HG03103 (cell line): Measurements from ENCODE around the gene PLB1.

ENCODE experiments used
- ATAC-seq: cut with Tn5 transposase; IDR thresholded peaks from one replicate; pipeline ENCODE4 v1.9.1; 2021; ENCODE audit warnings: low read depth; ENCODE audit not compliant: unreplicated experiment

PLB1 gene

DNA sequence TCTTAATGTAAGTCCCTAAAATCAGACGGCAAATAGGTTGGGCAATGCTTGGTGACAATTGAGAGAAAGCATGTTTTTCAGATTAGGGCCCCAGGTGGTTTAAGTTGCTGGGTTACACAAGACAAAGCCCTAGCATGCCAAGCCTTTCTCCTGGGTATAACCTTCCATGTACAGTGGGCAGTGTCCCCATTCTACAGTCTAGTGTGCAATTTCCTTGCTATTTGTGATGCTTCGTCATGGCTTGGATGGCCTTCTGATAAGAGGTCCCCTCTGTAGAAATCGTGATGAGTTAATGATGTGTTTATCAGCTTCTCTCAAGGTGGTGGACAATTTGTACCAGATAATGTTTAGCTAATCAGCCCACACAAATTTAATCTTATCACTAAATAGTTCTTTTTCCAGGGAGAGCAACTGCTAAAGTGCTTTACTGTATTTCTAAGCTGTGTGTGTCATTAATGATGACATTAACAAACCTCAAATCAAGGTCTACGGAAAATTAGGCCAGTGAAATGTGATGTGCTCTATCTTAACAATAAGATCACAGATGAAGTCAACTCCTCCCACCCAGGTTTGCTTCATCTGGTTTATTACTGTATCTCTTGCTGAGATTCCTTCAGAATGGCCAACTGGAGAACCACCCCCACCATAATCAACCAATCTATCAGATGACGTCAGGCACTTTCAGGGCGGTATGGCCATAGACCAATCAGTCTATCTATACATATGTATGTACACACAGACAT is 61.7 kb downstream of the PLB1 start:
- no peak for ATAC-seq

DNA sequence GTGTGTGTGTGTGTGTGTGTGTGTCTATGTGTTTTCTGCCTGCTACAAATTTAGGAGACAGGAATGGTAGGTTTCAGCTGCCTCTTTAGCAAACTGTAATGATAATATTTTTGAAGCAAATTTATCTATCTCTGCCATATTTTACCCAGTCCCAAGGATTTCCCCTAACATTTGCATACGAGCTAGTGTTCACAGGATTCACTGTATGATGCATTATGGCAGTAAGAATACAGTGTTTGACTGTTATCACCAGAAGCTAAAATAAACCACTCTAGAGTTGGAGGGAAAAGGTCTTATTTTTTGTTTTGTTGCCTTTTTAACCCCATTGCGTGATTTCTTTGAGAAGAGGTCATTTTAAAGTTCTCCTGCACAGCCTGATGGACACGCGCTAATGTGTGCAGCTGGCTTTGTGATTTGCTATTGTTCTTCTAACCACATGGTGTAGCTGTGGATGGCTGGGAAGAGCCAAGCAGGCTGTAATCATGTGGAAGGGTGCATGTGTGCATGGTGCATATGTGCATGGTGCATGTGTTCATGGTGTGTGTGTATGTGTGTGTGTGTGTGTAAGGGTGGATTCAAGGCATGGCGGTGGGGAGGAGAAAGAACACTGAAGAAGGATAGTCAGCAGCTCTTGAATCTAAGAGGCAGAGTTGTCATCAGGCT is 62.4 kb downstream of the PLB1 start:
- no peak for ATAC-seq

DNA sequence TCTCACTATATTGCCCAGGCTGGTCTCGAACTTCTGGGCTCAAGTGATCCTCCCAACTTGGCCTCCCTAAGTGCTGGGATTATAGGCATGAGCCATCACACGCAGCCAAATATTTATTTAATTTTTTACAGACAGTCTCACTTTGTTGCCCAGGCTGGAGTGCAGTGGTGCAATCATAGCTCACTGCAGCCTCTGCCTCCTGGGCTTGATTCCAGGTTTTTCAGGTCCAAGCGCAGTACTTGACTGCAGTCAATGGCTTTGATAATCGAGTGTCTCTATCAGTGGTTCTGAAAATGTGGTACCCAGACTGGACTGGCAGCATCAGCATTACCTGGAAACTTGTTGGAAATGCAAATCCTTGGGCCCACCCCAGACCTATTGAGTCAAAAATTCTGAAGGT is 63.1 kb downstream of the PLB1 start:
- no peak for ATAC-seq

DNA sequence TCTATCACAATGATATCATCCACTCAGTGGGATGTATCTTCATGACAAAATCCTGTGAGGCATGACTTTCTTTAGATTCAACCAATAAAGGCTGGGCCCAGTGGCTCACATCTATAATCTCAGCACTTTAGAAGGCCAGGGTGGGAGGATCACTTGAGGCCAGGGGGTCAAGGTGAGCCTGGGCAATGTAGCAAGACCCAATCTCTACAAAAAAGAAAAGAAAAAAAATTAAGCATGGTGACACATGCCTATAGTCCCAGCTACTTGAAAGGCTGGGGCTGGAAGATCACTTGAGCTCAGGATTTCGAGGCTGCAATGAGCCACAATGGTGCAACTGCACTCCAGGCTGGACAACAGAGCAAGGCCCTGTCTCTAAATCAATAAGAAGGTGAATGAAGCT is 68.0 kb downstream of the PLB1 start:
- no peak for ATAC-seq

DNA sequence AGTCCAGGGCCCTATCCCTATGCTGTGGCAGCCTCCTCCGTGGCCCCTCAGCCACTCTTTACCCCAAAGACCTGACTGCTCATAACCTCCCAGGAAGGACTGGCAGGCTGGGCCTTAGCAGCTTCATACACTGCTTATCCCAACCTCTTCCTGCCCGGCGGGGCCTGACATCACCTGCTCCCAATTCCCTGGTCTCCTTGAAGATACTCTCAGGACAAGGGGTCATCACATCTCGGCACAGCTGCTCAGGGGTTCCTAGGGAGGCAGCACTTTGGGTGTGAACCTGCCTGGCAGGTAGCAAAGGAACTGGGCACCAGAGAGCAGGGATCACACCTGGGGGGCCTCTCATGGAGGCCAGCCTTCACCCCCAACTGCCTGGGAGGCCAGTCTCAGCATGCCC is 68.5 kb downstream of the PLB1 start:
- ATAC-seq = no peak

DNA sequence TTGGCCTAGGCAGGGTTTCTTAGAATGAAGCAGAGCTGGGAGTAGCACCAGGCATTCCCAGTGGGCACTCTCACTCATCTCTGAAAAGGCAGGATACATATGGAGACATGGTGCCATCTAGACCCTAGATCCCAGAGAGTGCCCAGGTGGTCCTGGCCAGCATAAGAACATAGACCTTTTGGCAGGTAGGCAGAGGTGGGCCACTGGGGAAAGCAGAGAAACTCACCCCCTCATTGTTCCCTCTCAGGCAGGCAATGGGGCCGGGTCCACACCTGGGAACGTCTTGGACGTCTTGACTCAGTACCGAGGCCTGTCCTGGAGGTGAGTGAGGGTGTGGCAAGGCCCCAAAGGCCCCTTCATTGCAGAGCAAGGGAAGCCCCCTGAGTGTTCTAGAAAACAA is 69.2 kb downstream of the PLB1 start:
- ATAC-seq = no peak

DNA sequence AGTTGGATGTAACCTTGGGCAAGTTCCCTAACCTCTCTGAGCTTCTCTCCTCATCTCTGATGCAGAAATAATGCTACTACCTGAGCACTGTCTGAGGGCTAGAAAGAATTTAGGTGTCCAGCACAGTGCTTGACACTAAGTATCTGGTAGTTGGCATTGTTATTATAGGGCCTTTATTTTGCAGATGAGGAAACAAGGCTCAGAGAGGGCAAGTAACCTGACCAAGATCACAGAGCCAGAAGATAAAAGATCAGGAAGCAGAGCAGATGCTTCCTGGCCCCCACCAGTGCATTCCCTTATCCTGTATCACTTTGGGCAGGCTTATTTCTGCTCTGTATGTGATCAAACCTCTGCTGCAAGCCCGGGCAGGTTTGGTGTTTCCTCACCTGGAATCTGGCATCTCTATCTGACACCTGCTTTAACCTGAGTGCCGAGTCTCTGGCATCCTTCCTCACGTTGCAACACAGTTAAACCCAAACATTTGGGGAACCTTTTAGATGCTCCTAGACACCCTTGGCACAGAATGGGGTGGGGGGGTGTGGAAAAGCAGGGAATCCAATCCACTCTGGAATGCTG is 69.9 kb downstream of the PLB1 start:
- ATAC-seq = no peak

DNA sequence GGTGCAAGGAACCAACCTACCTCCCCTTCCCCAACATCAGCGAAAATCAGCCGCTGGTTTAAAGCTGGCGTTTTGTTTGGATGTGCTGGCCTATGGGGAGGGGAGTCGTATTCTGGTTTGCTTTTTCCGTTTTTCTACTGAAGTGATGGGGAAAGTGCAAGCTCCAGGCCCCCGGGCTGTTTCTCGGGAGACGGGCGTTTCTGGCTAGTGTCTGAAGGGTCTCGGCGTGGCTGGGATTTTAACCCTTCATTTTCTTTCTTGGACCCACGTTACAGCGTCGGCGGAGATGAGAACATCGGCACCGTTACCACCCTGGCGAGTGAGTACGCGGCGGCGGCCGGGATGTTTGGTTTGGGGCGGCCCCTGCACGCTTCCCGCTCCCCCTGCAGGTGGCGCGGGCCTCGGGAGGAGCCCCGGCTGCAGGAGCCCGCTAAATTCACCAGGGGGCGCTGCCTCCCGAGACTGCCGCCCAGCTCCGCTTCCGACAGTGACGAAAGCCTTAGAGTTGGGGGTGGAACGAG is 70.7 kb downstream of the PLB1 start:
- peak; percentile 92 for ATAC-seq

DNA sequence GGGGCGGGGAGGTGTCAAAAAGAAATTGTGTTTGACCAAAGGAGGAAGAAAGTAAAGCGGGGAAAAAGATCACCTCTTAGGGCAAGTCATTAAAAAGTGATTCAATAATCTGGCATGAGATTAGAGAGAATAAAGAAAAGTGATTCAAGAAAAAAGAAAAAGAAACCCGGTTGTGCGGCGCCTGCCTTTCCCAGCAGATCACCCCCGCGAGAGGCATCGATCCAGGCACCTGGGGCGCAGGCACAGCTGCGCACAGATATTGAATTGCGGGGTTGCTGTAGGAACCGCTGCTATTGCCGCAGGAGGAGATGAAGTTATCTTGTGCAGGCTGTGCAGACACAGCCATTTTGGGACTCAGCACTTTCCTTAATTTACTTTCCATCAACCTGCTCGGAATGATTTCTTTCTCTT is 71.2 kb downstream of the PLB1 start:
- no peak for ATAC-seq

DNA sequence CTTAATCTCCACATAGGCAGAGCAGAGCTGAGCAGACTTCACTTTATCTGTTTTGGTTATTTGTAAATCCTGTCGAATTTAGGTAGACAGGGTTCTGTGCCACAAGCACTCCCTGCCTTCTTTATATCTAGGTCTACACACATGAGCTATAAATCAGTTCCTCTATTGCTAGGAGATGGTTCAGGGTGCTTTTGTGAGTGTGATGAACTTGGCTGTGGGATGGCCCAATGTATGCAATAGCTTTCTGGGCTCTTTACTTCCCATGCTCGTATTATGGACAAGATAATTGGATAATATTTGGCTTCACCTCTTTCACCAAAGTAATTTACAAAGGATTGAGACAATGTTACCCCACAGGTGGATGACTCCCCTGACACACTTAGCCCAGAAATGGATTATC is 72.2 kb downstream of the PLB1 start:
- ATAC-seq = no peak

DNA sequence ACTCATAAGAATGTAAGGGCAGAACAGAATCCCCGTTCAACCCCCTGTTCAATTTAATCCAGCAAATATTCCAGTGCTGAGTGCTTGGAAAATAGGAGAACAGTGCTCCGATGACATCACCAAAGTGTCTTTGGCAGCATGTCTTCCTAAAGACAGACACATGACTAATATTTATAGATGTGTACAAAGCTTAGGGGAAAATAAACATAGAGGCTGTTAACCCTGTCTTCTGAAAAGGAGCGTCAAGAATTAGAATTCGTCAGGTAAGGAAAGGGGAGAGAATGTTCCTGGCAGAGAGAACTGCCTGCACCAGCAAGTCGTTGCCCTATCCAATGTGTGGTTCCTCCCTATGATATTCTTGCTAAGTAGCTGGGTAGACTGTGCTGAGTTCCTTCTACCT is 72.7 kb downstream of the PLB1 start:
- ATAC-seq = no peak

DNA sequence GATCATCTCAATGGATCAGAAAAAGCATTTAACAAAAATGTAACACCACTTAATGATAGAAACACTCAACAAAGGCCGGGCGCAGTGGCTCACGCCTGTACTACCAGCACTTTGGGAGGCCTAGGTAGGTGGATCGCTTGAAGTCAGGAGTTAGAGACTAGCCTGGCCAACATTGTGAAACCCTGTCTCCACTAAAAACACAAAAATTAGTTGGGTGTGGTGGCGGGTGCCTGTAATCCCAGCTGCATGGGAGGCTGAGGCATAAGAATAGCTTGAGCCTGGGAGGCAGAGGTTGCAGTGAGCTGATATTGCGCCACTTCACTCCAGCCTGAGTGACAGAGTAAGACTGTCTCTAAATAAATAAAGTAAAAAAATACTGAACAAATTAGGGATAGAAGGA is 74.6 kb downstream of the PLB1 start:
- ATAC-seq = no peak

DNA sequence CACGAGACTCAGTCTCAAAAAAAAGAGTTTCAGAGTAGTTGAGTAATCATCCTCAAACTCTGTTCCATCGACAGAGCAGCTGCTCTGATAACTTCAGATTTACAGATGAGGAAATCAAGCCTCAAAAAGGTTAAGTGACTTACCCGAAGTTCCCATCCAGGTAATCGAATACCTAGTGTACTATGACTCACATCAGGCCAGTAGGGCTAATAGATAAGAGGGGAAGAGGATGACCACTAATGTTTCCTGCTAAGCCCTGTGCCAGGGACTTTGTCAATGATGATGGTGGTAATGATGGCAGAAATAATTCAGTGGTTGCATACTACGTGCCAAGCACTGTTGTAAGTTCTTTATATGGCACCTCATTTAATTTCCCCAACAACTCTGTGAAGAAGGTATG is 80.9 kb downstream of the PLB1 start:
- ATAC-seq = no peak

DNA sequence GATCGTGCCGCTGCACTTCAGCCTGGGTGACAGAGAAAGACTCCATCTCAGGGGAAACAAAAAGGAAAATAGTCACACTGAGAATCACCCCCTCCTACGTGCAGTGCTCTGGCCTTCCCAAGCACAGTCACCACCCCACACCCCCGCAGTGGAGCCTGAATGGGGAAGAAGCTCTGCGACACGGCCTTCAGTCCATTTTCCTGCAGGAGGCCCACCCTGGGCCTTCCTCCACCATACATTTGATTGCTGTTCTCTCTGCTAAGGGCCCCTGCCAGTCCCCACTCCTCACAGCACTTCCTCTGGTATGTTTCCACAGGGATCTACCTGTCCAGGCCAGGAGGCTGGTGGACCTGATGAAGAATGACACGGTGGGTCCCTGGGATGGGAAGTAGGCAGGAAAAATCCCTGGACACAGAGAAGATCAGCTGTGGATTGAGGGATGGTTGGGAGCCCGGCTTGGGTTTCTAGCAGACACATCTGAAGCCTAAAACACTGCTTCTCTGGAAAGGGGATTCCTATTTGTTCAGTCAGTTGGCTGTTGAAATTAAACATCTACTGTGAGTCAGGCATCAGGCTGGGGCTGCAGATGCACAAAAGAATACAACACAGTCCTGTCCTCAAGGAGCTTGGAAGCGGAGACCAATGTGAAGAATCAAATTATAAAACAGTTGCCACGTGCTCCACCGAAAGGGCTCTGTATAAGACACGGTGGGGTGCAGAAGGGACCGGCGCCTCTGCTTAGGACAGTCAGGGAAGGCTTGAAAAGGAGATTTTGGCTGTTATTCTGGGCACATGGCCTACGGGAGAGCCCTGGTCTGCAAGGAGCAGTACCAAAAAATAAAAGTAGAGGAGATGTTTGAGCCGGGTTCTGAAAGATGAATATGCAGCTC is 82.2 kb downstream of the PLB1 start:
- ATAC-seq = no peak

DNA sequence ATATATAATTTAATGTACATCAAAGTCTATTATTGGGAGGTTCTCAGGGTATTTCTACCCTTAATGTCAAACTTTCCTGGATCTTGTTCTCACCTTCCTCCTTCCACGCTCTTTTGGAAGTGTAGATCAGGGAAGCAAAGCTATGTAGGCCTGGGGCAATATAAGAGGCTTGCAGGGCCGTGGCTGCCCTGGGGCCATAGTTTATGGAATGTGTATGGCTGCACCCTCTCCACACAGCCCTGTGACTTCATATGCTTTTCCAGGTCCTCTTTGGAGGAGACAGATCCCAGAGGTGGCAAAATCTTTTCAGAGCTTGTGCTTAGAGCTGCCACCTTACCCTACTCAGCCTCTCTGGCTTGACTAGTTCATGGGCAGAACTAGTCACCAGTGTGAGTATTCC is 82.9 kb downstream of the PLB1 start:
- no peak for ATAC-seq

DNA sequence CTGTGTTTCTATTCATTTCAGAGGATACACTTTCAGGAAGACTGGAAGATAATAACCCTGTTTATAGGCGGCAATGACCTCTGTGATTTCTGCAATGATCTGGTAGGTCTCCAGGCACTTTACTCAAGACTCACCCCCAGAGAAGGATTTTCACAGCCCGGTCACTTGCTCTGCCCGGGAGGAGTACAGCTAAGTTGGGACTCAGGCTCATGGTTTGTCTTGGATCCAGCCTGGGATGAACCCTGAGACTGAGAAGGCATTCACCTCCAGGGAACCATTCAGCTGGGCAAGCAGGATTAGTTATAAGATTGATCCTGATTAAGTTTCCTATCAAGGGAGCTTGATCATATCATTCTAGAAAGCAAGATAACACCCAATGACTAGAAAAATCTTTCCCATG is 83.7 kb downstream of the PLB1 start:
- ATAC-seq = no peak

DNA sequence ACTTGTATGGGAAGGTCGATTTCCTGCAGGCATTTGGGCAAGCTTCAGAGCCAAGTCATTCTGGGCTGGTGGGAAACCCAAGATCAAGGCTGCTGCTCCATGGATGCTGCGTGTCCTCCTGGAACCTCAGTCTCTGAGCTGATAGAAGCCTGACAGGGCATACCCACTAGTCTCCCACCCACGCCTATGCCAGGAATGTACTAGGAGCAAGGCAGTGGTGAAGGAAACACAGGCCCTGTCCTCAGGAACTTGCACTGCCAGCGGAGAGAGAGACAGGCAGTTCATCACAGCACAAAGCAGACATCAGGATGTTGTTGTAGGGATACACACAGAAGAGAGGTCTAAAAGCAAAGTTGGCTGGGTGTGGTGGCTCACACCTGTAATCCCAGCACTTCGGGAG is 84.2 kb downstream of the PLB1 start:
- ATAC-seq = no peak

DNA sequence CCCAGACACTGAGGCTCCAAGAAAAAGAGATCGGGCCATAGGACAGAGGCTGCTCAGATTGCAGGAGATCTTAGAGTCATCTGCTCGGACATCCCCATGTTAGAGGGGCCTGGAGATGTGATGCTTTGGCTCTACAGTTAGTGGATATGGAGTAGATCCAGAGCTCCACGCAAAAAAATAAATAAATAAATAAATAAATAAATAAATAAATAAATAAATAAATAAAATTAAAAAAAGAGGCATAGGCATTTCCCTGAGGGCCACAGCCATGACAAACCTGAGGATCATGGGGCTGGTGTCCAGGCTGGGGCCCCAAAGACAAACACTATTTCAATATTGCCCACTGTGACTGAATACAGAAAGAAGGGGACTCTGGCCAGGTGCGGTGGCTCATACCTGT is 85.5 kb downstream of the PLB1 start:
- no peak for ATAC-seq

DNA sequence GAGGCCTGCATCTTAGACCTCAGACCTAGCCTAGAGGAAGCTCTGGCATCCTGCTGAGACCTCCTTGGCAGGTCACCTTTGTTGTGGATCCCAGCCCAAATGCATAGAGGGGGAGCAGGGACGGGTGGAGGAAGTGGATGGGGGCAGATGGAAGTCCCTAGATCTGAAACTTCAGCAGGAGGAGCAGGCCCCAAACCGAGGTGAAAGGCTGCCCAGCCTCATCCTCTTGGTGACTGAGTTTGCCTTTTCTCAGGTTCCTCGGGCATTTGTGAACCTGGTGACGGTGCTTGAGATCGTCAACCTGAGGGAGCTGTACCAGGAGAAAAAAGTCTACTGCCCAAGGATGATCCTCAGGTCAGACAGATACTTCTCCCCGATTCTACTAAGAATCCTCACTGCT is 86.3 kb downstream of the PLB1 start:
- ATAC-seq = no peak

DNA sequence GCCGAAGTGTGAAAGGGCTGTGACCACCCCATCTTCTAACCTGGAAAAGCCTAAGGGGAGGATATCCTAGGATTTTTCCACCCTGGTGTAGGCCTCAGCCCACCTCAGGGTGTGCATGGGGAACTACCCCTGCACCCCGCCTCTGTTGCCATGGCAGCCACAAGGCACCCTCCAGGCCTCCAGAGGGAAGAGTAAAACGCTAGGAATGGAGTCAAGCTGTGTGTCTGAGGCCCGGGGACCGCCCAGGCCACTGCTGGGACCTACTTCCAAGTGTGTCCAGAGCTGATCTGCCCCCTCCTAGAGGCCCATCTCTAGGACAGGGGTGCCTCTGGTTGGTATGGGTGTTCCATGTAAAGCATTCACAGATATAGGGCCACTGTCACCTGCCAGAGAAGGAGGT is 86.7 kb downstream of the PLB1 start:
- ATAC-seq = no peak
